ENCODE results near the gene GLRX. TPM values are rescaled to one million over a fixed set of nuclear protein-coding genes. Genes with fewer than 3 reads are reported as not detected.
"Not testable (repeated sequence)": the region's sequence is repeated elsewhere in the genome, so short reads cannot be mapped to it uniquely, and the experiment has no call there.

The GLRX gene
- total RNA-seq, 1 donor from 2014 or later, result 38.7 TPM

DNA sequence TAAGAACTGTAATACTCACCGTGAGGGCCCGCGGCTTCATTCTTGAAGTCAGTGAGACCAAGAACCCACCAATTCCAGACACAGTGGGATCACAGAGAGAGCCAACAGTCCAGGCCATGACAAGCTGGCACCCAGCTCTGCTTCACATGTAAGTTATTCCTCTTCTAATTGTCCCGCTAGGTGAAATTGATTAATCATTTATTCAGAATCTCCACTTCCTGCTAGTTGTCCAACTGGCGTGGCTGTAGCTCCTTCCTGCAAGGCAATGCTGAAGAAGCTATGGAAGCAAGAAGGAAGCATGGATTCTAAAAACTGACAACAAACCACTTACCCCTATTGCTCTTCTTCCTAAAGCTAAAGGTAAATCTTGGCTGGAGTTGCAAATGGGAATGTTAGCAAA lies 30.0 kb upstream of the GLRX start:
- DNase-seq (ENCODE audit: low read depth in 2 of 2), result no peak

- not testable (repeated sequence) for DNase-seq (ENCODE audit: low read depth in 2 of 2)
Observed at GRCh38 chr5:95851141-95851540, 28.6 kb upstream of the GLRX start.

DNA sequence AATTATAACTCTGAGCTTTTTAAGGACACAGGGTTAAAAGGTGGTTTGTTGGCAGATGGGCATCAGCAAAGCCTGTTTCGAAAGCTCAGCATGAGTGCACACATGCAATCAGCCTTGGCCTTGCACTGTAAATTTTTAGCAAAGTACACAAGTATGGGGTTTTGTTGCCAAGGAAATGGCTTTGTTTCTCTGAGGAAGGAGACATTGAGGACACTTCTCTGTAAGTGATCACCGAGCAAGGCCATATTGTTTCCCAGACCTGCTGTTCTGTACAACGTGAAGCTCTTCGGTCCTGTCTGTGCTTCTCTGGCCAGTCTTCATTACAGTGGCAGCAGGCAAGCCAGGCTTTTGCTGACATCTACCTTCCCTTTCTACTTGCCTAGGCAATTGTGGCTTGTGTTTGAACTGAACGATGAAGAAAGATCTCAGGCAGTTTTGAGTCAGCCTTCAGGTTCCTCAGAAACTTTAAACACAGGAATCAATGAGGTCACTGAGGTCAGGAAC lies 27.9 kb upstream of the GLRX start:
- DNase-seq (ENCODE audit: low read depth in 2 of 2), result no peak

DNA sequence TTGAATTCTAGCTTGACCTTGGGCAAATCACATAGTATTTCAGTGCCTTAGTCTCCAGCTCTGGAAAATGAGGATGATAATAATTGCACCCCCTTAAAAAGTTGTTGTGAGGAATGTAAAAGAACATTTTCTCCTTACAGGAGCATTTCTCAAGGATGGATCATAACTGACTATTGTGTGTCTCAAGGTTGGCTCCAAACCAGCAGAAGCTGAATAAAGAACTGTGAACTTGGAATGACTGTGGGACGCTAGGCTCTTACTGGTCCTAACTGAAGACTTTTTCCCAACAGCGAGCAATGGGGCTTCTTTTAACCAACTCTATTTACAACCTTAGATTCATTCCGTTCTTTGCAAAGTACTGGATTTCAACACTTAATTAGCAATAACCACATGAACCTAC lies 26.2 kb upstream of the GLRX start:
- no peak for DNase-seq (ENCODE audit: low read depth in 2 of 2)

DNA sequence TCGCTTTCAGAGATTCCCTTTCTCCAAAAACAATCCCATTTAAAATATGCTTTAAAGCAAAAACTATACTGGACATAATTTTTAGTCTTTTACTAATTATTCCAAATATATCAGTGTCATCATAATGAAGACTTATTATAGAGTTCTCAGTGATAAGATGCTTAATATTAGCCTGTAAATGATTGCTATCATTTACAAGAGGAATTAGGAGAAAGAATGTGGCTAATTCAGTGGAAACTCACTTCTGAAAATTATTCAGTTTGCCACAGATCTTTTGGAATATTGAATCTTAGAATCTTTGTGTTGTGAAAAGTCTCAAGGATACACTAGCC lies 24.7 kb upstream of the GLRX start:
- DNase-seq (ENCODE audit: low read depth in 2 of 2), result no peak

DNA sequence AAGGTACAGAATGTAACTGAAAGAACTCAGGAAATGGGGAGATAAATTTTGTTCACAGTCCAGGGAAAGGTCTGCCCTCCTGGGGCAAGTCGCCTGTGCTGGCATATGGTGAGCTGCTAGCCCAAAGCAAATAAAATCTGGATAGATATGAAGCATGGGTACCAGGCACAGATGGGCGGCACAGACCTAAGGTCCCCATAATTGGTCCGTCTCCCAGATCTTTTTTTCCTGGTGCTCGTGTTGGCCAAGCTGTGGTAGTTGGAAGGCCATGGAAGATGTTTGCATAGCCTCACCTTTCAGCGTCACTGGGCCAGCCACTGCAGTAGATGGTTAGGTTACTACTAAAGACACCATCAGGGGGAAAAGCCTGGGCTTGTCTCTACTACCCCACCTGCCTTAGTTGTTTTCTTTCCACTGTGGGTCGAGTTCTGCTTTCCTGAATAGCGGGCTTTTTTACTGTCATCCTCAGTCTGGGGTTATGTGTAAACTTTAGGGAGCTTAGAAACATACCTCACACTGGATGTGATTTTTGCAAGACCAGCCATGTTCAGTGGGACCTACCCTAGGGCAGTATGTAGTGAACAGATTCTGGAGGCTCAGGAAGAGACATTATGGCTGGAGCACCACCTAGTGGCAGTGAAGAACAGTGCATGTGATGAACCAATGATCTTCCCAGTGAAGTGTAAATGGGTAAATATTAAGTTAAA lies 24.2 kb upstream of the GLRX start:
- DNase-seq (ENCODE audit: low read depth in 2 of 2), result peak; percentile 79 to 86

DNA sequence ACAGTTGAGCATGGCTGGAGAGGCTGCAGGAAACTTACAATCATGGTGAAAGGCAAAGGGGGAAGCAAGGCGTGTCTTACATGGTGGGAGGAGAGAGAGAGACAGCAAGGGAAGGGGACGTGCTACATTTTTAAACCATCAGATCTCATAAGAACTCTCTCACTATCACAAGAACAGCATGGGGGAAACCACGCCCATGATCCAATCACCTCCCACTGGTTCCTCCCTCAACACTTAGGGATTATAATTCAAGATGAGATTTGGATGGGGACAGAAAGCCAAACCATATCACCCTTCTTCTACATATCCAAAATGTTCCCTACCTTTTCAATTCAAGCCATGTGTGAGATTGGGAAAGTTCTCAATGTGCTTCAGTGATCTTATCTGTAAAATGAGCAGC lies 22.9 kb upstream of the GLRX start:
- DNase-seq (ENCODE audit: low read depth in 2 of 2), result no peak

- no peak for DNase-seq (ENCODE audit: low read depth in 2 of 2)
Observed at GRCh38 chr5:95843733-95844223, 21.3 kb upstream of the GLRX start.

DNA sequence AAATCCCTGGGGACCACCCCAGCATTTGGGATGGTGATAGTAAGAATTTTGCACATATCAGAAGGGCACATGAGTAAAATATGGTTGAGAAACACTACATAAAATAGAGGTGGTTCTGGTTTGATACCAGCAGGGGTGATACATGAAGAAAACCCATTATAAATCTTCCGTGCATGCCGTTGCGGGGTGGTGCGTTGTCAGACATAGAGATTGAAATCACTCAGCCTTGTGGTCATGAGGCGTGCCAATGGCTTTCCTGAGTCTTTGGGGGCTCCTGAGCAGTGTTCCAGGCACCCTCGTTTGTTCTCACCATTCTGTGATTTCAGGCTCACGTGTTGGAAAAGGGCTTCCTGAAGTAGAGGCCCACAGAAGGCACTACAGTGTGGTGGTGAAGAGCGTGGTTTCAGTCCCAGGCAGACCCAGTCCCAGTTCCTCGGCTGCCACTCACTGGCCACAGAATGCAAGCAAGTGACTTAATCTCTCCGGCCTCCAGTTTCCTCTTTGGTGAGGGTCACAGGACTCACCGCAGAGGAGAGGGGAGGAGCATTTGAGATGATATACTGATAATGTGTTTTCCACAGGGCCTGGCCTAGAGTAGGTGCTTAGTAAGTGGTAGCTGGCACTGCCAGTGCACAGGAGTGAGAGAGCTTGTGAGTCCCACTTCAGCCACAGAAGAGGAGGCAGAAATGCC lies 20.5 kb upstream of the GLRX start:
- peak; percentile 68 to 80 for DNase-seq (ENCODE audit: low read depth in 2 of 2)

DNA sequence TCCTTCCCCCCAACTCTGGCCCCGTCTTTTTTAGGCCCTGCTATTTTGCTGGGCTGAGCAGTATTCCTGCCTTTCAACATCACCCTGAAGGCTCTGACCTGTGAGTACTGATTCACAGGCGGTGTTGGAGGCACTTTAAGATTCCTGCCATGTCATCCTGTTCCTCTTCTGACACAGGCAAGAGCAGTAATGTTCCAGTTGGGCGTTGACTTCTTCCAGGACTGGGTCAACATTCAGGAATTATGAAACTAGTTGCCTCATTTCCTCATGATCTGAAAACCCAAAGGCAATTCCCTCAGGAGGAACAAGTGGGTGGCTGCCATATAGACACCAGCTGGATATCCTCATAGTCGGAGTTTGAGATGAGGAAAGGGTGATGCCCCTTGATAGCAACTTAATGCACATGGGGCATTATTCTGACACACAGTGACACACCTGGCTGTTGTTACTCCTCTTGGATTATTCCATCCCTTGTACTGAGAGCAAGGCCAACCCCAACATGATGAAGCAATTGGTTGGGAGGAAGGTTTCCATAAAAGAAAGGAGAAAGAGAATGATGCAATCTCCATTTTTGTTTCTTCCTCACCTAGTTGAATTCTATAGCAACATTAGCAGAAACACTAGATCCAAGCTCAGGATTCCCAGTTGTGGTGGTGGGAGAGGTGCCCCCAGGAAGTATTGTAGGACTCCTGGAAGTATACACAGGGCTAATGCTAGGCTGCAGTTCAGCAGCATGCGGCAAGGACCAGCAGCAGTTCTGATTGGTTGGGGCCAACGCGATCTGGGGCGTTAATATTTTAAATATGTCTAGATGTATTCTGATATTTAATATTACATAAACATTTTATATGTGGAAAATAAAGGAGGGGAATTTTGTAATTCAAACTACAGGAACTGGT lies 19.6 kb upstream of the GLRX start:
- peak in 1 of 2 donors; percentile 74 for DNase-seq (ENCODE audit: low read depth in 2 of 2)

DNA sequence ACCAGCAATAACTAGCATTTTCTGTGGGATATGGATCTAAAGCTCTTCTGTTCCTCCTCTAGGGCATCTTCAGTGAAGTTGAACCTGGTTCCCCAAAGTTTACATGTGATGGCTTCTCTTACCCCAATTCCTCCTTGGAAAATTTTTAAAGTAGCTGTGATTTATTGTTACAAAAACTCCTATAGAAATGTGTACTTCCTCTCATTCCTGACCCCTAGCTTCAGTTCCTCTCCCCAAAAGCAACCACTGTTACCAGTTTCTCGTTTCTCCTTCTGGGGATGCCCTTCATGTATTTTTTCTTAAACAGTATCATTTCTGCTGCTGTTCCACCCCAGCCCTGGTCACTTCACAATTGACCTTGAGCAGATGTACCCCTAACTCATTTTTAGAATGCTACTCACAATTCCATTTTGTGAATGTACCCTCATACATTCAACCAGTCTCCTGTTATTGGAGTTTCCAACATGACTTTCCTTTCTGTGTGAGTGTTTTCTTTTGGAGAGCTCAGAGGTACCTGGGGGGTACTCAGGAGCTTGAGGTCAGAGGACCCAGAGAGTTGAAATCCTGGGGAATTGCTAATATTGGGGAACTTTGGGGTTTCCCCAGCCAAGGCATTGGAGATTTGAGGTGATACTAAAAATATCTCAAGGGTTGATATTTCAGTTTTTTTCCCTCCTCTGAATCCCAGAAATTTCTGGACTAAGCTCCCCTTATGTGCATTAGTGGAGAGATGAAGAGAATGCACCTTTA lies 18.6 kb upstream of the GLRX start:
- no peak for DNase-seq (ENCODE audit: low read depth in 2 of 2)

- DNase-seq (ENCODE audit: low read depth in 2 of 2), result no peak
Observed at GRCh38 chr5:95839658-95840057, 17.1 kb upstream of the GLRX start.

DNA sequence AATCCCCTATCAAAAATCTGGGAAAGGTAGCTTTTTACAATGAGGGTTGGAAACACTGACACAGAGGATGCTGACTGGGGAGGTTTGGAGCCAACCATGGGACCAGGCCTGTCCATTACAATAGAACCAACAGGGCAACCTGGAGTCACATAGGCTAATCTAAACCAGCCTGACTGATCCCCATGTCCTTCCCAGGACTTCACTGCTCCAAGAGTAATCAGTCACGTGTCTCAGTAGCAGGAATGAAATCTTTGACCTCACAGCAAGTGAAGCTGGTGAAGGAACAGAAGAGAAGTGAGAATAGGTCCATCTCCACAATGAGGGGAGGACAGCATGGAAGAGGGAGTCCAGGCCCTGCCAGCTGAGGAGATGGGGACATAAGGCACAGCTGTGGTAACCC lies 16.0 kb upstream of the GLRX start:
- no peak for DNase-seq (ENCODE audit: low read depth in 2 of 2)

GRCh38 chr5:95838001-95838520 lies 15.5 kb upstream of the GLRX start:
- DNase-seq (ENCODE audit: low read depth in 2 of 2), result no peak

GRCh38 chr5:95837492-95837891 lies 15.0 kb upstream of the GLRX start:
- no peak for DNase-seq (ENCODE audit: low read depth in 2 of 2)

DNA sequence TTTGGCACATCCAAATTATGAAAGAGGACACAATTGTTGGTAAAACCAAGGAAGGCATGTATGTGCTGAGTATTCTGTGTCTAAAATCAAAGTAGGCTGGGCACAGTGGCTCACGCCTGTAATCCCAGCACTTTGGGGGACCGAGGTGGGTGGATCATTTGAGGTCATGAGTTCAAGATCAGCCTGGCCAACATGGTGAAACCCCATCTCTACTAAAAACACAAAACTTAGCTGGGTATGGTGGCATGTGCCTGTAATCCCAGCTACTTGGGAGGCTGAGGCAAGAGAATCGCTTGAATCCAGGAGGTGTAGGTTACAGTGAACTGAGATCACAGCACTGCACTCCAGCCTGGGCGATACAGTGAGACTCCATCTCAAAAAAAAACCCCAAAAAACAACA lies 14.4 kb upstream of the GLRX start:
- DNase-seq (ENCODE audit: low read depth in 2 of 2), result not testable (repeated sequence)

DNA sequence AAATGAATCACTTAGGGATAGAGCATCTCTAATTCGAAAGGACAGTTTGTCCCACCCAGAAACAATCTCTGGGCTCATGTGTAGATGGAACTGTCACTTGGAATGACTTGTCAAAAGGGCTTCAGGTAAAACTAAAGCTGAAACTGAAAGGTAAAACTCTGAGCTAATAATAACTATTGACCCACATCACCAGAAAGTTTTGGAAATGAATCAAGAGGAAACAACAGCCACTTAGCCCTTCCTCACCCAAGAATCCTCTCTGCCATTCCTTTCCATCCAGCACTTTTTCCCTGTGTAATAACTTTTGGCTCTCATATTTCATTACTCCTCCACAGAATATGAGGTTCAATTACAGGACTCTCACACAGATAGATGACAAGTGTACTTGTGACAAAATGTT lies 14.0 kb upstream of the GLRX start:
- DNase-seq (ENCODE audit: low read depth in 2 of 2), result peak; percentile 16 to 28

- peak in 1 of 2 donors; percentile 45 for DNase-seq (ENCODE audit: low read depth in 2 of 2)
Observed at GRCh38 chr5:95835682-95836385, 13.3 kb upstream of the GLRX start.

DNA sequence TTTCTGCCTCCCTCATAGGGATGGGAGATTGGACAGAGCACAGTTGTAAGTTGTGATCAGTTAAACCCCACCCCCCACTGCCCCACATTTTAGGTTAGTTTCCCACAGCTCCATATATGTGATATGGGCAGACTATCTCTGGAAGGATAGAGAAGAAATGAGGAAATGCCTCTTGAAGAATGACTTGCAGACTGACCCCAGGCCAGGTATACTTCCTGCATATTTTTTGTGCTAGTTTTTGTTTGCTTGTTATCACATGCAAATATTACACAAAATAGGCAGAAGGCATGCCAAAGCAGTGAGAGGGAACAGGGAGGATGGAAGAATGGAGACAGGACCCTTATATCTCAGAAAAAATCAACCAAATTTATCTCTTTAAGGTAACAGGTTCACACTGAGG lies 10.1 kb upstream of the GLRX start:
- DNase-seq (ENCODE audit: low read depth in 2 of 2), result no peak

DNA sequence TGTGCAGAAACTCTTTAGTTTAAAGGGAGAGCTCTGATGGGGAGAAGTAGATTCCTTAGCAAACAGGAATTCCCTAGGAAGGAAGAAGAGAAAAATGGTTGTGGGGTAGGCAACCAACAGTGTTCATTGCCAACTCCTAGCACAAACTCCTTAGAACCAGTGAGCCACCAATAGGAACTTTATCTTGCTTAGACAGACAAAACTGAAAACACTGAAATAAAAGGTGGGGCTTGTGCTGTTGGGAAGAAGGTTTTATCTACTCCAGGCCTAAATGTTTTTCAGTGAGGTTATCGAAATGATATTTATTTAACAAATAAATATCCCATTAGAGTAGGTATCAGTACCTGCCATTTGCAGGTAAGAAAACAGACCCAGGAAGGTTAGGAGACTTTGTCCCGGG lies 7.7 kb upstream of the GLRX start:
- DNase-seq (ENCODE audit: low read depth in 2 of 2), result no peak

- no peak for DNase-seq (ENCODE audit: low read depth in 2 of 2)
Observed at GRCh38 chr5:95827892-95828246, 5.3 kb upstream of the GLRX start.
